HG03521 (cell line): Measurements from ENCODE around the gene TAS2R39.

ENCODE experiments used
- ATAC-seq: cut with Tn5 transposase; IDR thresholded peaks from one replicate; pipeline ENCODE4 v1.9.1; 2021; ENCODE audit warnings: mild to moderate bottlenecking, moderate library complexity; ENCODE audit not compliant: unreplicated experiment

Gene TAS2R39

GRCh38 chr7:143214789-143215679, 31.8 kb downstream of the TAS2R39 start:
- peak; percentile 82 for ATAC-seq

DNA sequence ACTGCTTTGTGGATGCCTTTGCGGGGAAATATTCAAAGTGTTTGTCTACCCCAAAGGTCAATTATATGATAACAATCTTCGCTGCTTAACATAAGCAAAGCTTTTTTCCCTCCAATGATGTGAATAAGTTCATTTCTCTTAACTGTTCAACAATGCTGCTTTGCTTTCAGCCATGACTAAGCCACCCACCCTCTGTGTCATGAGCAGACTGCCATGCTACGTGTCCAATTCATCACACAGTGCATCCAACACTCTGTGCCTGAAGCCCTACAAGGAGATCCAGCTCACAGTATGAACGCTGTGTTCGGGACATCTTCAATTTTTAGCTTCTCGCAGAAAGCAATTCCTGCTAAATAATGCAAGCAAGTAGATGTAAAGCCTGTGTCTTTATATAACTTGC, 32.9 kb downstream of the TAS2R39 start:
- ATAC-seq = no peak

DNA sequence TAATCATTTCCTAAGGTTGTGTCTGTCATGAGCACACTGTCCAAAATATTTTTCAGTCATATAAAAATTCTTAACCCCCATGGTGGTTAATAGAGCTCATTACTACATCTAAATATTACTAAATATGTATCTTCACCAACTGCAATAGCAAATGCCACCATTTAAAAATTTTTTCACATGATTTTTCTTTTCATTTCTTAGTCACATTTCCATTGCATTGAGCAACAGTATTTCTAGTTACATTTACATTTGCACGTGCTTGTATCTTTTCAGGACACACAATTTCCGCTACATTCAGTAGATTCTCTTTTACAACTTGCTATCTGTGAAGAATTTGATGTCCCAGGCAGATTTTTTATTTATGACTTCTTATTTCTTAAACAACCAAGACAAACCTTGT, 33.5 kb downstream of the TAS2R39 start:
- no peak for ATAC-seq

DNA sequence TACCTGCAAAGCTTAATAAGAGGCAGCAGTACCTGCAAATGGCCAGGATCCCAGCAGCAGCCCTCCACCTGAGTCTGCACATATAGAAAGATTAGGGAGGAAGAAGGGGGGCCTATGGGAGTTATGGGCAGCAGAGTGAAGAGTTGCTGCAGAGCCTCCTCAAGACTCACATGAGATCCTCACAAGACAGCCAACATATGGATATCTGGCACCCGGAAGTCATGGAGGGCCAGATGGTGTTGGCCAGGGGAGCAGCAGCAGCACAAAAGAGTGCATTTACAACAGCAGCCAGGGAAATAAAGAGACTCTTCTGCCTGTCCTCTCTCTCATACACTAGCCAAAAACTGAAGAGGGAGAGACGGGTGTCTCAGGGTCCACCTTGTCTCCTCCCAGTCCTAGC, 34.6 kb downstream of the TAS2R39 start:
- no peak for ATAC-seq

GRCh38 chr7:143221286-143221685, 38.1 kb downstream of the TAS2R39 start:
- no peak for ATAC-seq

DNA sequence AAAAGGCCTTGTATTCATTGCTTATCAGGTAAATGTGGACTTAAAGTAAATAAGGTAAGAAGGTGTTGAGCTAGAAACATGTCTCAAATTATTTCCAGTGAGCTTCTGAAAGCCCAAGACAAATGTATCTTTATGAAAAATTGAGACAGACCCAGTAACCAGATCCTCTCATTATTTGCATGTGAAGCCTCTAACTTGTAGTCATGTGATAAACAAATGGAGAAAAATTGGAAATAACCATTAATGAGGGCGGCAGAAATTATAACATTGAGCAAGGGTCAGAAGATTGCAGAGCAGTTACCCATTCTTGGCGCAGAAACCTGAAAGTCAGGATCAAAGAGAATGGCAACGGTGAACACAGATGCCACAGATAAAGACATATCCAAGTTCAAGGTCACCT, 38.5 kb downstream of the TAS2R39 start, which contains the start of gene TAS2R40:
Gene TAS2R40 (plus strand): TSS at position 301 of the 400 bp plus-strand sequence. CDS start 42 bp downstream, at position 343.
- no peak for ATAC-seq

- no peak for ATAC-seq
Observed at GRCh38 chr7:143222782-143223181, 39.6 kb downstream of the TAS2R39 start.

DNA sequence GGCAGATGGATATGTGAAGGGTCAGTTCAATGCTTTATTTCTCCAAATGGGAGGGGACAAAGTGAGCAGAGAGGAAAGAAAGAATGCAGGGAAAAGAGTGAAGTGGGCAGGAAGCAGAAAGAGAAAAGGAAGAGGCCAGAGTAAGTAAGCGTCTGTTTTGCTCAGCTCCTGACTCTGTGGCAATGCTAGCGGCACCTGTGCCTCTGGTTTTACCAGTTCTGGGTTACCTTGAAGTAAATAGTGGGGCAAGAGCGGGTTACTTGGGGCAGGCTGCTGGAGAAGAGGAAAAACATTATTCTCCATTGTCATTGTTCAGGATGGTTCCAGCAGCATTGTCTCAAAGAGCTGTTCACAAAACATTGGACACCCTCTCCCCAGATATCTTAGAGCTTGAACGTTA, 40.6 kb downstream of the TAS2R39 start:
- no peak for ATAC-seq

DNA sequence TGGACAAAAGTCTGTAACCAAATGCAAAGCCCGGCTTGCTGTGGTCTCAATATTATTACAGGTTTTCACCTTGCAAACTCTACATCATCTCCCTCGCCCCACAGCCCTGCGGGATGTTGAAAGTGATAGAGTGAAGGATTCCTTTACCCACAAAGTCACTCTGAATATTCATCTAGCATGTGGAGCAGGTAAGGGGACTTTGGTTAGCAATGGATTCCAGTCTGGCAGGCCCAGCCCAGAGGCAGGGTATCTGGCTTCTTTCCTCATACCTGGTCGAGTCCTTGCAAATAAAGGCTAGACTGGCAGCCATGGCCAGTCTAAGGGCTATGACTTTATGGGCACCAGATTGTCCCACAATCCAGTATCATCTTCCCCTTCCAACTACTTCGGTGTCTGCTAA, 41.8 kb downstream of the TAS2R39 start:
- no peak for ATAC-seq

DNA sequence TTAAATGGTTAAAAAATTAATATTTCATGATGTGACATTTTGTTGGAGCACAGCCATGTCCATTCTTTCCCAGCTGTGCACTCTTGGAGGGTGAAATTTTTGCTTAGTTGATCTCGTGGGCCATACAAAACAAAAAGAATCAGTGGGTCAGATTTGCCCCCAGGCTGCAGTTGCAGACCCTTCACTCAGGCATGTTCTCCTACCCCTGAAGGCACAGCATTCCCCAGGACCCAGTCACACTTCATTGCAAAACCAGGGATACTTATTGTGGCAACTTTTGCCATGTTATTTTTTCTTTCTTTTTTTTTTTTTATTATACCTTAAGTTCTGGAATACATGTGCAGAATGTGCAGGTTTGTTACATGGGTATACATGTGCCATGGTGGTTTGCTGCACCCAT, 44.6 kb downstream of the TAS2R39 start:
- no peak for ATAC-seq

DNA sequence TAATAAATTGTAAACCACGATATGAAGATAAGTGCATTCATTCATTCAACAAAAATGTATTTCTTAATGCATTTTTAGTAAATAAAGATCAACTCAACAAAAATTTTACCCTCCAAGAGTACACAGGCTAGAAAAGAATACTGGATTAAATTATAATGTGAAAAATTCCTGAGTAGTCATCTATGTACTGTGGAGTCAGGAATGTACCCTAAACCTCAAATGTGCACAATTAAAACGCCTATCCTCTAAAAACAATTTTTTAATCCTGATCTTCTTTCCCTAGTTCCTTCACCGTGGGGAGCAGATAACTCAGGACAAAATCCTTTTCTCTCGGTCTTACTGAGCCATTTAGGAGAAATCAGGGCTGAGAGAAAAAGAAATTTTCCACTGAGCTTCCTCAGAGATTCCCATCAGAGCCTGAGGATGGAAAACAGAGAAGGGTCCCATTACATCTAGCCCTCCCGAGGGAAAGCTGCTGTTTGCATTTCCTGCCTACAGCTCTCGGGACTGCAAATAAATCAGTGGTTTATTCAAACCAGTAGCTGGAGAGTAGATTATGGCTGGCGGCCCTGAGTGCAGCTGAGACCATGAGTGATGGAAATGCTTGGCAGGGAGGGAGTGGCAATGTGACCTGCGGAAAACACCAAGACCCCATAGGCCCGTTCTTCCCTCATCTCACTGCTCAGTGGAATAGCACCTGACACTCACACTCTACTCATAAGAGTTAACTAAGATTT, 46.0 kb downstream of the TAS2R39 start:
- no peak for ATAC-seq

DNA sequence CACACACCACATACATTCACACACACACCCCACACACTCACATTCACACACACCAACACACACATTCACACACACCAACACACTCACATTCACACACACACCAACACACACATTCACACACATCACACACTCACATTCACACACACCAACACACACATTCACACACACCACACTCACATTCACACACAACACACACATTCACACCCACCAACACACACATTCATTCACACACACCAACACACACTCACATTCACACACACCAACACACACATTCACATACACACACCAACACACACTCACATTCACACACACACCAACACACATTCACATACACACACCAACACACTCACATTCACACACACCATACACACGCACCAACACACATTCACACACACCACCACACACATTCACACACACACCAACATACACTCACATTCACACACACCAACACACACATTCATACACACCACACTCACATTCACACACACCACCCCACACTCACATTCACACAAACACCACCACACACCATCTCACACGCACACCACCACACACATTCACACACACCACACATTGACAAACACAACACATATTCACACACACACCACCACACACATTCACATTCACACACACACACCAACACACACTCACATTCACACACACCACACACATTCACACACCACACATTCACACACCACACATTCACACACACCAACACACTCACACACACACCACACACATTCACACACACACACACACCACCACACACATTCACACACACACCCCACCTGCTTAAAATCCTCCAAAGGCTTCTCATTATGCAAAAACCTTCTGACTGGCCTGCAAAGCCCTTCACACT, 47.6 kb downstream of the TAS2R39 start:
- ATAC-seq = no peak
